Psoas muscle (tissue), 8 donors: Measurements from ENCODE around the gene MYO1E. TPM values are rescaled to one million over a fixed set of nuclear protein-coding genes. Genes with fewer than 3 reads are reported as not detected.
A peak's percentile ranks its signal among the peaks of the same experiment; 100 is the strongest.

ENCODE experiments used
- ATAC-seq, 4 donors: fragments of 200-7000 bp; cut with Tn5 transposase; one replicate each; pipeline ENCODE4 v1.9.1; 2020; ENCODE audit warnings: moderate library complexity in 3 of 4, mild to moderate bottlenecking in 2 of 4
- DNase-seq, 2 donors: peaks; one replicate each; pipeline ENCODE4 v3.0.0-alpha.2; 2020
- H3K27ac ChIP-seq: fragments of 200-600 bp; one replicate; pipeline ENCODE4 v1.8.0; 2022
- H3K27me3 ChIP-seq, 3 donors: fragments of 200-600 bp in 1 of 3; one replicate each; pipeline versions ENCODE4 v1.6.1 to v1.8.0; 2013 to 2022; ENCODE audit warnings: low read length in 2 of 3, mild to moderate bottlenecking in 2 of 3, moderate library complexity in 1 of 3; ENCODE audit not compliant: insufficient read depth in 3 of 3
- H3K36me3 ChIP-seq, 2 donors: fragments of 200-600 bp in 1 of 2; one replicate each; pipeline versions ENCODE4 v1.6.1 to v1.8.0; 2013 to 2022; ENCODE audit warnings: low read depth in 1 of 2, mild to moderate bottlenecking in 1 of 2, moderate library complexity in 1 of 2; ENCODE audit not compliant: insufficient read depth in 1 of 2
- H3K4me1 ChIP-seq: fragments of 200-600 bp; one replicate; pipeline ENCODE4 v1.8.0; 2022
- H3K4me3 ChIP-seq: fragments of 200-600 bp; one replicate; pipeline ENCODE4 v1.8.0; 2022; ENCODE audit warnings: mild to moderate bottlenecking
- H3K9me3 ChIP-seq: fragments of 200-600 bp; one replicate; pipeline ENCODE4 v1.8.0; 2022
- WGBS, 3 donors: extraction: QIAGEN DNeasy Blood & Tissue Kit; methylation state at CpG; one replicate each; pipeline versions ENCODE4 v1.1.6 to v1.1.7; 2013; 5-methylcytosine and 5-hydroxymethylcytosine counted together
- intact Hi-C, 2 donors: fragments of 100-400 bp; cut with DNase I; formaldehyde crosslinking; loops; one replicate each; pipeline versions ENCODE4 v1.11.0 to v1.14.2; 2022
- polyA plus RNA-seq, 3 donors: library from polyadenylated mRNA; stranded (reverse); fragments of 200-250 nt; gene quantifications; one replicate each; pipeline ENCODE4 v1.2.3, GENCODE V29; 2013
- total RNA-seq, 4 donors: library from RNA; stranded (reverse); fragmentation: NEBNext Ultra II Directional in 2 of 4; extraction: Animal tissue kit (Norgen Biotek cat#: 25700) in 2 of 4; gene quantifications; one replicate each; pipeline versions ENCODE4 v1.2.1 to v1.2.4, GENCODE V29; 2021 to 2023
- TF ChIP-seq, protein P1 (sequence below): fragments of 200-600 bp; IDR thresholded peaks from one replicate; pipeline ENCODE4 v1.8.0; 2022; ENCODE audit warnings: antibody characterized with exemption
- donor health status: healthy with polysubstance abuse.
- donor health status: DM: no; HTN: no; CAD: no; lungs with moderate emphysema.
- donor health status: Bipolar disorder and iron deficiency.
- donor health status: healthy.
- donor health status: DM: yes; HTN: yes; CAD: no.
- donor health status: DM: no; HTN: no; CAD: no.
- donor health status: DM: no; HTN: no; CAD: no.
- donor health status: DM: yes; HTN: yes; CAD: no.

The MYO1E gene
- total and polyA plus RNA-seq, 7 donors = 10.0 to 53.7 (median 26.3) TPM

DNA sequence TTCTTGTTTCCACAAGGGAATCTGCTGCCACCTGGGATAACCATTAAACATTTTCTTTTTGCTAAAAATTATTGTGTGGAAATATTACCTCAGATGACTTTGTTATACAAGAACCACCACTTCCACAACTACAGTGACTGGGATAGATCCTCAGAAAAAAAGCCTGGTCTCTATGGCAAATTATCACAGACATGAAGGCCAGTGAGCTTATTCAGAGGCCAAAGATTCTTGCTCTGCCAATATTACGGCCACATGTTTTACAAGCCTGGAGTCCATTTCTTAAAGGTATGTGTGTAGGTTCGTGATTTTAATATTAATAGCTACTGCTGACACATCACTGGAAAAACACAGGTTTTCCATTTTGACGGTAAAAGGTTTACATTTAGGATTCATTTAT lies 73.8 kb downstream of the MYO1E start:
- peaks cover 49% of the 10 kb centered on the region for H3K4me1 ChIP-seq
- no peaks in the 10 kb centered on the region for H3K36me3 ChIP-seq
- TF ChIP-seq, protein P1, sequence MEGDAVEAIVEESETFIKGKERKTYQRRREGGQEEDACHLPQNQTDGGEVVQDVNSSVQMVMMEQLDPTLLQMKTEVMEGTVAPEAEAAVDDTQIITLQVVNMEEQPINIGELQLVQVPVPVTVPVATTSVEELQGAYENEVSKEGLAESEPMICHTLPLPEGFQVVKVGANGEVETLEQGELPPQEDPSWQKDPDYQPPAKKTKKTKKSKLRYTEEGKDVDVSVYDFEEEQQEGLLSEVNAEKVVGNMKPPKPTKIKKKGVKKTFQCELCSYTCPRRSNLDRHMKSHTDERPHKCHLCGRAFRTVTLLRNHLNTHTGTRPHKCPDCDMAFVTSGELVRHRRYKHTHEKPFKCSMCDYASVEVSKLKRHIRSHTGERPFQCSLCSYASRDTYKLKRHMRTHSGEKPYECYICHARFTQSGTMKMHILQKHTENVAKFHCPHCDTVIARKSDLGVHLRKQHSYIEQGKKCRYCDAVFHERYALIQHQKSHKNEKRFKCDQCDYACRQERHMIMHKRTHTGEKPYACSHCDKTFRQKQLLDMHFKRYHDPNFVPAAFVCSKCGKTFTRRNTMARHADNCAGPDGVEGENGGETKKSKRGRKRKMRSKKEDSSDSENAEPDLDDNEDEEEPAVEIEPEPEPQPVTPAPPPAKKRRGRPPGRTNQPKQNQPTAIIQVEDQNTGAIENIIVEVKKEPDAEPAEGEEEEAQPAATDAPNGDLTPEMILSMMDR = no peak
- H3K27me3 ChIP-seq = no peaks in the 10 kb centered on the region
- 56 to 82% (median 67%) methylated on average over 3 of the region's 3 CpGs for WGBS, 3 donors
- no peak overlapping the region for H3K27ac ChIP-seq
- no peaks in the 10 kb centered on the region for H3K9me3 ChIP-seq
- intact Hi-C loops = loop anchor here in 1 of 2 donors (5.0 kb wide), 1 partner anchor 73 kb away; the partner anchor contains the start of gene MYO1E
- no peak overlapping the region for H3K4me3 ChIP-seq
- DNase-seq = no peak
- no peak for ATAC-seq

DNA sequence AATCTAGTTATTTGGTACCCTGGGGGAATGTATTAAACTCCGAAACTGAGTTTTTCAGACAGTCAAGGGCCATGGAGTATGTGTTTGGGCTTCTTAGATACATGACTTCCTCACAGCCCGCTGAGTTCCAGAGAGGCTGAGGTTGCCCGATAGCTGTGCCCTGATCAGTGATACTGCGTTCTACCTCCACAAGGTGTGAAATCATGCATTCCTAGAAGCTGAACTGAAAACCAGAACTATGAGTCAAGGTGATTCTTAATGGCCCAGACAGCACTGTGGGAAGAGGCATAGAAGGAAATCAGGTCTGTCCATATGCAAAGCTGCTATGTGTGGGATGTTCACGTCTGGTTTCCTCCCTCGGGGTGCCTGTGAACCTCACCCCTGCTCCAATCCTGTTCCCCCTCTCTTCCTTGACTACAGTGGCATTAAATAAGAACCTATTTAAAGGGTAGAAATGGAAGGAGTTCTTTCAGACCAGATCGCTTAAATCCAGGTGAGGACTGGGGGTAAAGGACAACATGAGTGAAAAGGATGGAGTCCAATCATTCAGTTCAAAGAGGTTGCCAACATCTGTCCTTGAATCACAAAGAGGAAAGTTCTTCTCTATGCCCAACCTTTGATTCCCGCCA lies 74.3 kb downstream of the MYO1E start:
- ATAC-seq = no peak
- intact Hi-C loops = loop anchor here in 1 of 2 donors (5.0 kb wide), 1 partner anchor 74 kb away; the partner anchor contains the start of gene MYO1E

DNA sequence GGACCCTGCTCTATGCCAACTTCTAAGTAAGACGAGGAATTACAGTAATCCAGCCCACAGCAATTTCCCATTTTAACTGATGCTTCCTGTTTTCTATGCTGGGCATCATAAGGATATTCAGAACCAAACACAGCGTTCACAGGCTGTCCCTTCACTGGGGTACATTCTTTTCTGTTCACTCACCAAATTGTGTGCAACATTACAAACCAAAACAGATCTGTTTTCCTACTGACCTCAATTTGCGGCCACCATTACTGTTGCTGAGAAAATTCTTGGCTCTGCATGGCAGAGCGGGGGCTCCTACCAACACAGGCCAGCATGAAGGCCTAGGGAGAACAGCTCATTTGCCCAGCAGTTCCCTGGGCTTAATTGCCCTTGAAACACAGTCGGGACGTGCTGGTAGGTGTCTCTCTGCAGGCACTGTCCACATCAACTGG lies 76.5 kb downstream of the MYO1E start:
- intact Hi-C loops = loop anchor here in 1 of 2 donors (5.0 kb wide), 1 partner anchor 76 kb away; the partner anchor contains the start of gene MYO1E
- peak overlapping the region; percentile 76 for H3K27ac ChIP-seq

More for the DNA sequence above, 74.3 kb downstream of the MYO1E start:
- H3K4me3 ChIP-seq = no peak overlapping the region
- TF ChIP-seq, protein P1 = no peak
- H3K36me3 ChIP-seq = no peaks in the 10 kb centered on the region
- H3K27ac ChIP-seq = no peak overlapping the region
- H3K27me3 ChIP-seq = no peaks in the 10 kb centered on the region
- DNase-seq = no peak
- 86 to 90% (median 88%) methylated on average over 8 of the region's 8 CpGs for WGBS, 3 donors
- H3K9me3 ChIP-seq = no peaks in the 10 kb centered on the region
- H3K4me1 ChIP-seq = peaks cover 51% of the 10 kb centered on the region

DNA sequence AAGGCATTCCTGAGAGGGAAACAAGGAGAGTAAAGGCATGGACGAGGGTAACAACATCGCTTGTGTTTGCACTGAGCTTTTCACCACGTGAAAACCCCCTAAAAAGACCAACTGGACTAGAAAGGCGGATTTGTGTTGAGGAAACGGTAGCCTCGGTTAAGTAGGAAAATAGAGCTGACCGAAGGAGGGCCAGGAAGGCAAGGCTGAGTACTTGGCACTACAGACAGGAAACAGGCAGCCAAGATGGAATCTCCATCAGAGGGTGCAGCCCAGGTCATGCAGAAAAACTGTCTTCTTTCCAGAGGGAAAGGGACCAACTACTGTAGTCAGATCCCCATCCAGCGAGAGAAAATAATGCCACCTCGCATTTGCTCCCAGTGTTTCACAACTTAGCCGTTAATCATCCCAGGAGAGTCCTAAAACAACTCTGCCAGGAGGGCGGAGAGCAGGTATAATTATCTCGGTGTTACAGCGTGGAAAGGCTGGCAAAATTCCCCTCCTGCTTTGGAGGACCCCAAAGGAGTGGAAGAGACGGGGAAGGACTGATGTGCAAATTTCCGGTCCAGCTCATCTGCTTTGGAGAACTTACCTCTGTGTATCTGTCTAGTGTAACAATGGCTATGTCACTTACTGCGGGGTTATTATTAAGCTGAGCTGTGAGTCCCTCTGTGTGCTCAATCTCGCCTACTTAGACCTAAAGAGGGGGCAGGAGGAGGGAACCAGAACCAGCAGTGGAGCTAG lies 77.2 kb downstream of the MYO1E start:
- DNase-seq (peak in 1 of 2 donors; percentile 20), ATAC-seq (peak; percentile 71 to 85 (median 80))
- H3K36me3 ChIP-seq = no peaks in the 10 kb centered on the region
- no peaks in the 10 kb centered on the region for H3K27me3 ChIP-seq
- no peaks in the 10 kb centered on the region for H3K9me3 ChIP-seq
- H3K4me1 ChIP-seq = peaks cover 43% of the 10 kb centered on the region
- 12 to 16% (median 13%) methylated on average over 17 of the region's 17 CpGs for WGBS, 3 donors
- TF ChIP-seq, protein P1 = no peak
- H3K27ac ChIP-seq = peak overlapping the region; percentile 76
- peak overlapping the region; percentile 32 for H3K4me3 ChIP-seq
- intact Hi-C loops = loop anchor here in 1 of 2 donors (5.0 kb wide), 1 partner anchor 77 kb away; the partner anchor contains the start of gene MYO1E

More for the DNA sequence above, 76.5 kb downstream of the MYO1E start:
- H3K4me1 ChIP-seq = peaks cover 51% of the 10 kb centered on the region
- no peak overlapping the region for H3K4me3 ChIP-seq
- DNase-seq (no peak), ATAC-seq (peak; percentile 59 to 72 (median 62))
- H3K36me3 ChIP-seq = no peaks in the 10 kb centered on the region
- 33 to 42% (median 37%) methylated on average over 6 of the region's 6 CpGs for WGBS, 3 donors
- H3K27me3 ChIP-seq = no peaks in the 10 kb centered on the region
- TF ChIP-seq, protein P1 = no peak
- H3K9me3 ChIP-seq = no peaks in the 10 kb centered on the region
